SU-DHL-6 (cell line): ENCODE data around the gene ANKRD63.

Experiments
- H2AFZ ChIP-seq: fragments of 200-600 bp; sonication (generic); 2 replicates; pipeline ENCODE4 v1.6.1; 2014; ENCODE audit warnings: low read depth, mild to moderate bottlenecking, moderate library complexity, mixed read lengths, antibody characterized with exemption, low read length; ENCODE audit not compliant: severe bottlenecking
- H3F3A ChIP-seq: fragments of 200-600 bp; shearing (Covaris generic); 2 replicates; pipeline ENCODE4 v1.6.0; 2016; ENCODE audit warnings: antibody characterized with exemption, mild to moderate bottlenecking; ENCODE audit not compliant: insufficient read depth
- H3K27ac ChIP-seq: fragments of 200-600 bp; sonication (generic); 2 replicates; pipeline ENCODE4 v1.5.1; 2016; ENCODE audit warnings: low read depth, mild to moderate bottlenecking, low read length, moderate library complexity, mixed read lengths
- H3K27me3 ChIP-seq: fragments of 200-600 bp; sonication (generic), shearing (Covaris generic); 2 replicates; pipeline ENCODE4 v1.6.0; 2014; ENCODE audit warnings: mild to moderate bottlenecking, low read length
- H3K36me3 ChIP-seq: fragments of 200-600 bp; sonication (generic); 2 replicates; pipeline ENCODE4 v1.6.1; 2014; ENCODE audit warnings: mild to moderate bottlenecking, low read length, mixed read lengths
- H3K4me2 ChIP-seq: fragments of 300-600, 200-600 bp; shearing (Covaris generic), sonication (generic); 2 replicates; pipeline ENCODE4 v1.6.0; 2014; ENCODE audit warnings: low read length, low read depth, mild to moderate bottlenecking; ENCODE audit not compliant: poor library complexity, severe bottlenecking
- H3K4me3 ChIP-seq: fragments of 200-600 bp; sonication (generic); 2 replicates; pipeline ENCODE4 v1.5.1; 2014; ENCODE audit warnings: antibody characterized with exemption, low read length, mild to moderate bottlenecking, mixed read lengths; ENCODE audit not compliant: insufficient read depth, poor library complexity, severe bottlenecking
- H3K79me2 ChIP-seq: fragments of 200-600 bp; sonication (generic); 2 replicates; pipeline ENCODE4 v1.6.1; 2014; ENCODE audit warnings: mild to moderate bottlenecking, low read length, moderate library complexity; ENCODE audit not compliant: insufficient read depth
- H3K9ac ChIP-seq: fragments of 200-600 bp; sonication (generic); 2 replicates; pipeline ENCODE4 v1.7.0; 2014; ENCODE audit warnings: mild to moderate bottlenecking, low read length
- H3K9me2 ChIP-seq: fragments of 200-600 bp; sonication (generic); replicated peaks from 2 replicates; pipeline ENCODE4 v1.6.1; 2014; ENCODE audit warnings: low read length; ENCODE audit not compliant: insufficient read depth
- H3K9me3 ChIP-seq: fragments of 200-600 bp; sonication (generic); 2 replicates; pipeline ENCODE4 v1.6.1; 2014; ENCODE audit warnings: low read length, mixed read lengths; ENCODE audit not compliant: insufficient read depth
- H4K20me1 ChIP-seq: fragments of 200-600 bp; sonication (generic); 2 replicates; pipeline ENCODE4 v1.6.1; 2014; ENCODE audit warnings: low read depth, mild to moderate bottlenecking, antibody characterized with exemption, low read length, moderate library complexity, mixed read lengths
- EZH2phosphoT487 ChIP-seq: fragments of 200-600 bp; sonication (generic), shearing (Covaris generic); conservative IDR thresholded peaks from 2 replicates; pipeline ENCODE4 v1.6.1; 2018; ENCODE audit warnings: mild to moderate bottlenecking, antibody characterized with exemption, low read length, moderate library complexity, mixed read lengths
- TF ChIP-seq, protein P1 (sequence below): fragments of 200-600 bp; sonication (generic); IDR thresholded peaks from one replicate; pipeline ENCODE4 v1.5.1; 2017; ENCODE audit warnings: antibody characterized with exemption, mild to moderate bottlenecking, low read length, moderate library complexity; ENCODE audit not compliant: insufficient read depth, poor library complexity, severe bottlenecking

Gene ANKRD63

DNA sequence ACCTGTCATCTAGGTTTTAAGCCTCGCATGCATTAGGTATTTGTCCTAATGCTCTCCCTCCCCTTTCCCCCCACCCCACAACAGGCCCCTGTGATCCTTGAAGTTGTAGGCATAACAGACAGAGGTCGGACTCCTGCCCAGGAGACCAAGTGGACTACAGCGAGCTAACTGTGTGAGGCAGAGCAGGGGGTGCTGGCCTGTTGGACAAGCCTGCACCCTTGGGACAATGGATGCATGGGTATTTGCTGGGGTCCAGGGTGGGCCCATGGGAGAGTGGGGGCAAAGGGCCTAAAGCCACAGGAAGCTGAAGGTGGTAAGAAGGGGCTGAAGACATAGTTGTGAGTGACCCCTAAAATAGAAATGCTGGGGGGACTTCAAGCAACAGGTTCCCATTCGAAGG, 22.4 kb upstream of the ANKRD63 start:
- Histone ChIP-seq H3K9ac (no peak overlapping the region), H3K27ac (no peak overlapping the region), H3K79me2 (no peaks in the 10 kb centered on the region)

DNA sequence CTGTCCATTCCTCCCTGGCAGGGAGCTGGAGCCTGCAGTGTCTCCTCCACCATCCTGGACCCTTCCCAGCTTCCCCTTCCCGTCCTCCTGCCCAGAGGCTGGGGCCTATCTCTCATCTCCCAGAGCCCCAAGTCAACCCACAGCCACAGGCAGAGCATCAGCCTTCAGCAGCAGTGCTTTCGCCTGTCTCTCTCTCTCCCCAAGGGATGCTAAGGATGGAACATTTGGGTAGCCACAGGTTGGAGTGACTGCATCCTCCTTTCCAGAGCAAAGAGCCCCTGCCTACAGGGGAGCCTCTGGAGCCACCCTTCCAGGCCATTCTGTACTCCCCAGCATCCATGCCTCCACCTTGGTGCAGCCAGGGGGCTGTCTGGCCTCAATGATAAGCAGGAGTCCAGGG, 20.7 kb upstream of the ANKRD63 start:
- H3K79me2 ChIP-seq: no peaks in the 10 kb centered on the region
- H3K4me2 ChIP-seq: no peak overlapping the region
- H3K27me3 ChIP-seq: no peaks in the 10 kb centered on the region
- H3K9me3 ChIP-seq: peaks cover 3% of the 10 kb centered on the region; the same call in 1 of the 2 replicates
- TF ChIP-seq, protein P1, sequence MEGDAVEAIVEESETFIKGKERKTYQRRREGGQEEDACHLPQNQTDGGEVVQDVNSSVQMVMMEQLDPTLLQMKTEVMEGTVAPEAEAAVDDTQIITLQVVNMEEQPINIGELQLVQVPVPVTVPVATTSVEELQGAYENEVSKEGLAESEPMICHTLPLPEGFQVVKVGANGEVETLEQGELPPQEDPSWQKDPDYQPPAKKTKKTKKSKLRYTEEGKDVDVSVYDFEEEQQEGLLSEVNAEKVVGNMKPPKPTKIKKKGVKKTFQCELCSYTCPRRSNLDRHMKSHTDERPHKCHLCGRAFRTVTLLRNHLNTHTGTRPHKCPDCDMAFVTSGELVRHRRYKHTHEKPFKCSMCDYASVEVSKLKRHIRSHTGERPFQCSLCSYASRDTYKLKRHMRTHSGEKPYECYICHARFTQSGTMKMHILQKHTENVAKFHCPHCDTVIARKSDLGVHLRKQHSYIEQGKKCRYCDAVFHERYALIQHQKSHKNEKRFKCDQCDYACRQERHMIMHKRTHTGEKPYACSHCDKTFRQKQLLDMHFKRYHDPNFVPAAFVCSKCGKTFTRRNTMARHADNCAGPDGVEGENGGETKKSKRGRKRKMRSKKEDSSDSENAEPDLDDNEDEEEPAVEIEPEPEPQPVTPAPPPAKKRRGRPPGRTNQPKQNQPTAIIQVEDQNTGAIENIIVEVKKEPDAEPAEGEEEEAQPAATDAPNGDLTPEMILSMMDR: no peak
- TF ChIP-seq EZH2phosphoT487: no peak
- no peaks in the 10 kb centered on the region for H3K36me3 ChIP-seq
- no peak overlapping the region for H2AFZ ChIP-seq
- no peak overlapping the region for H3K27ac ChIP-seq
- H3K9ac ChIP-seq: no peak overlapping the region
- no peaks in the 10 kb centered on the region for H3K9me2 ChIP-seq
- H3K4me3 ChIP-seq: no peak overlapping the region
- H3F3A ChIP-seq: no peaks in the 10 kb centered on the region
- H4K20me1 ChIP-seq: no peaks in the 10 kb centered on the region

More for the DNA sequence above, 22.4 kb upstream of the ANKRD63 start:
- H3K4me2 ChIP-seq: no peak overlapping the region
- no peak for TF ChIP-seq EZH2phosphoT487
- TF ChIP-seq, protein P1: no peak
- no peaks in the 10 kb centered on the region for H3K27me3 ChIP-seq
- no peak overlapping the region for H2AFZ ChIP-seq
- H3F3A ChIP-seq: no peaks in the 10 kb centered on the region
- H3K36me3 ChIP-seq: no peaks in the 10 kb centered on the region
- no peaks in the 10 kb centered on the region for H4K20me1 ChIP-seq
- no peak overlapping the region for H3K4me3 ChIP-seq
- no peaks in the 10 kb centered on the region for H3K9me2 ChIP-seq
- no peaks in the 10 kb centered on the region; the same call in 1 of the 2 replicates for H3K9me3 ChIP-seq

DNA sequence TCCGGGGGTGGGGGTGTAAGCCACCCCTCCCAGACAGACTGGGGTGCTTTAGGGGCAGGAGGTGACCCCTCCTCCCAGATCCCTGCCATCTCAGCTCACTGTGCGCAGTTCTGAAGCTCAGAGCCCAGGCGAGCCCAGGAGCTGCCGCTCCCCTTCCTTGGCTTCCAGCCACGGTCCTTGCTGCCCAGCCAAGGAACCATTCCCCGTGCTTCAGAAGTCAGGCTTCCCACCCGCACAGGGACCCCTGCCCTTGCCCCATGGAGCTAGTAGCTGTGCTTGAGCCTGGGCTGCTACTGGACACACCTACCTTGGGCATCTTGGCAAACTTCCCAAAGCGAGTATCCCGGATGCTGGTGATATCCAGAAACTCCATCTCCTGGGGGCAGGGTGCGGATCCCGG, 20.1 kb upstream of the ANKRD63 start:
- Histone ChIP-seq H3K79me2 (no peaks in the 10 kb centered on the region), H3K4me3 (no peak overlapping the region), H3F3A (no peaks in the 10 kb centered on the region), H3K27me3 (no peaks in the 10 kb centered on the region), H3K4me2 (no peak overlapping the region), H3K9me3 (peaks cover 3% of the 10 kb centered on the region; the same call in 1 of the 2 replicates), H2AFZ (no peak overlapping the region), H3K36me3 (no peaks in the 10 kb centered on the region), H3K27ac (no peak overlapping the region), H3K9ac (no peak overlapping the region), H4K20me1 (no peaks in the 10 kb centered on the region), H3K9me2 (no peaks in the 10 kb centered on the region)
- TF ChIP-seq, protein P1: no peak
- no peak for TF ChIP-seq EZH2phosphoT487
